HG03575 (cell line): ENCODE results near the gene KCTD1.

ENCODE experiments used
- ATAC-seq: cut with Tn5 transposase; IDR thresholded peaks from one replicate; pipeline ENCODE4 v1.9.1; 2021; ENCODE audit not compliant: unreplicated experiment, insufficient number of reproducible peaks, low FRiP score; ENCODE audit errors: extremely low read depth

Gene KCTD1

DNA sequence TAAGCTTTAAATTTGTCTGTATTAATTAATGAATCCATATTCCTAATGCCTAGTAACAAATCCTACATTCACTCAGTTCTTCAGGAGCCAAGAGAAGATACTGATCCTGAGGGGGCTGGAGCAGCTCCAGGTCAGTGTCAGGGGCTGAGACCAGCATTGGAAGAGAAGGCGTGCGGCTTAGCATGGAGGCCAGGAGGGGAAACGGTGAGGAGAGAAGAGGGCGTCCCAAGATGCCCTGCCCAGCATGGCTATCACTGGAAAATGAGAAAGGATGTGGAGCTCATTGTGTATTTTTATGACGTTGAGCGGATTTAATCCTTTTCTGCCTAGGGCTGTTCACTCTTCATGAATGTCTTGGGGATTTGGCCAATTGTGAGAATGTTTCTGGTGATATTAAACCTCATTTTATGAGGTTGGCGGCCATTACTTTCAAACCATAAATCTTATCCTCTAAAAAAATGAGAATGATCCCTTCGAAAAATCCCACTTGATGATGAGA, 131.7 kb downstream of the KCTD1 start:
- no peak for ATAC-seq

DNA sequence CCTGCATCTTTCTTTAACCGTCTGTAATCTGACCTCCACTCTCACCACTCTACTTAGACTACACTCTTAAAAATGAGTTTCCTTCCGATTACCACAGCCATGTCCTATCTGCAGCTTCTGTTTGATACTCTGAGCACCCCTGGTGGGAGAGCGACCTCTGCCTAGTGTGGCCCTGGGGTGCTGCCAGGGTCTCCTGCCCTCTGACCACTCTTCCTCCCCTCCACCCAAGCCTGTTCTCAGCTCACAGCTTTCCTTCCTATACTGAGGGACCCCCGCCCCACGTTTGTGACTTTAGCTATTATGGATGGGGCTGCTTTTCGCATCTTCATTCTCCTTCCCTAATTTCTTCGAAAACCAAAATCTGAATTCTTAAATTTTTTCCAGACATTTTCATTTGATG, 132.7 kb downstream of the KCTD1 start:
- ATAC-seq: no peak

DNA sequence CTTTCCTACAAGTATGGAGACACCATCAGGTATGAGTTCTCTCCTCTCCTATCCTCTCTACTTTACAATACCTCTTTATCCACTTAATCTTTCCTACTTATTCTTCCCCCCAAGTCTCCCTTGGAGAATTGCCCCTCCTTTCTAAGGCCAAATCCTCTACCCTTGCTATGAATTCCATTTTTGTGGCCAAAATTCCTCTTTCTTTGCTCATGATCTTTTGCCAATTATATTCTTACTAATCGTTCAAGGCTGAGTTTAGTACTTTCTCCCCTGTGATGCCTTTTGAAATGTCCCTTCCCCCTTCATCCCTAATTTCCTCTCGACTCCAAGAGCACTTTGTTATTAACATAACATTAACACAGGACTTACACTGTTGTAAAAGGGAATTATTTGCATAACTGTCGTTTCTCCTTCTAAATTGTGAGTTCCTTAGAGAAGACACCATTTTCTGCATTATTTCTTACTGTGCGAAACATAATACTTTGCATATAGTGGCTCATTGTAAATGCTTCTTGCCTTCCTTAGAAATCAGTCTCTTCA, 133.4 kb downstream of the KCTD1 start:
- no peak for ATAC-seq

DNA sequence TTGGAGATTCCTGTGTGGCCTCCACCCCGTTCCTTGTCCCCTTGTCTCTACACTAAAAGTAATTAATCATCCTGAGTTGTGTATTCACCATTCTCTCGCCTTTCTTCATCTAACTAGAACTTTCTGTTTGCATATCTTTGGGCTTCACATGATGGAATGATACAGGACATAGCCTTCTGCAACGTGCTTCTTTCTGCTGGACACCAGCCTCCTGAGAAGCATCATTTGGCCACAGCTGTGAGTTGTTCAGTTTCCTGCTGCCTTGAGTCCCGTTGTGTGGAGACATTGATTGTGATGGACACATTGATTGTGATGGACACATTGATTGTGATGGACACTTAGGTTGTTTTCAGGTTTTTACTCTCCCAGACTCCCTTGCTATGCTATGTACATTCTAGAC, 139.3 kb downstream of the KCTD1 start:
- ATAC-seq: no peak

GRCh38 chr18:26407736-26408601, 140.4 kb downstream of the KCTD1 start:
- ATAC-seq: no peak

GRCh38 chr18:26406854-26407517, 141.4 kb downstream of the KCTD1 start:
- ATAC-seq: no peak

- ATAC-seq: no peak
These were observed 142.0 kb downstream of the KCTD1 start for GRCh38 chr18:26406324-26406723.

- no peak for ATAC-seq
These were observed 143.1 kb downstream of the KCTD1 start for GRCh38 chr18:26405190-26405801.
